Thymus (tissue), 11 donors: ENCODE data around the gene HSPBAP1. TPM values are rescaled to one million over a fixed set of nuclear protein-coding genes. Genes with fewer than 3 reads are reported as not detected.
A peak's percentile ranks its signal among the peaks of the same experiment; 100 is the strongest.
"Not testable (repeated sequence)": the region's sequence is repeated elsewhere in the genome, so short reads cannot be mapped to it uniquely, and the experiment has no call there.

Experiments
- DNase-seq, 9 donors: peaks; one replicate each; pipeline ENCODE4 v3.0.0-alpha.2; 2013; ENCODE audit warnings: low spot score in 9 of 9, low read depth in 6 of 9, missing footprints in 1 of 9
- H3K27ac ChIP-seq, 2 donors: one replicate each; pipeline ENCODE4 v1.5.1; 2013; ENCODE audit warnings: control low read depth in 1 of 2, low read depth in 1 of 2, low read length in 1 of 2, mild to moderate bottlenecking in 1 of 2, moderate library complexity in 1 of 2
- H3K27me3 ChIP-seq, 2 donors: one replicate each; pipeline ENCODE4 v1.5.1; 2013; ENCODE audit warnings: low read length in 1 of 2; ENCODE audit not compliant: control insufficient read depth in 2 of 2, insufficient read depth in 1 of 2
- H3K36me3 ChIP-seq, 2 donors: one replicate each; pipeline ENCODE4 v1.5.1; 2013; ENCODE audit warnings: low read length in 1 of 2, mild to moderate bottlenecking in 1 of 2, moderate library complexity in 1 of 2; ENCODE audit not compliant: control insufficient read depth in 2 of 2, insufficient read depth in 2 of 2
- H3K4me1 ChIP-seq, 2 donors: one replicate each; pipeline ENCODE4 v1.5.1; 2013; ENCODE audit warnings: low read length in 2 of 2; ENCODE audit not compliant: control insufficient read depth in 2 of 2, insufficient read depth in 2 of 2
- H3K4me3 ChIP-seq, 2 donors: one replicate each; pipeline ENCODE4 v1.5.1; 2013; ENCODE audit warnings: low read length in 2 of 2, control low read depth in 1 of 2, mild to moderate bottlenecking in 1 of 2
- H3K9me3 ChIP-seq, 2 donors: one replicate each; pipeline ENCODE4 v1.5.1; 2013; ENCODE audit warnings: low read length in 1 of 2, mild to moderate bottlenecking in 1 of 2; ENCODE audit not compliant: control insufficient read depth in 2 of 2, insufficient read depth in 1 of 2
- WGBS: extraction: QIAGEN DNeasy Blood & Tissue Kit; methylation state at CpG from one replicate; pipeline ENCODE4 v1.1.7; 2013; 5-methylcytosine and 5-hydroxymethylcytosine counted together
- polyA plus RNA-seq: library from polyadenylated mRNA; stranded (reverse); fragments of 200-250 nt; gene quantifications from one replicate; pipeline ENCODE4 v1.2.3, GENCODE V29; 2013
- total RNA-seq: library from RNA; stranded (reverse); fragments of 120-200 nt; gene quantifications from one replicate; pipeline ENCODE4 v1.2.4, GENCODE V29; 2013
- donor health status: healthy.

Gene HSPBAP1
- total and polyA plus RNA-seq, 2 donors = 13.0 to 37.7 TPM

- not testable (repeated sequence) for H3K9me3 ChIP-seq, H3K4me3 ChIP-seq, H3K27ac ChIP-seq, H3K27me3 ChIP-seq, DNase-seq, H3K4me1 ChIP-seq
- H3K36me3 ChIP-seq = peaks cover 16 to 38% of the 10 kb centered on the region in 2 donors
- WGBS = 97% methylated on average over 1 of the region's 1 CpG
Observed at GRCh38 chr3:122710616-122711251, 82.9 kb downstream of the HSPBAP1 start.

GRCh38 chr3:122705379-122705778, 88.3 kb downstream of the HSPBAP1 start:
- DNase-seq = no peak
- WGBS = 97% methylated on average over 1 of the region's 1 CpG
- Histone ChIP-seq H3K27me3 (no peaks in the 10 kb centered on the region), H3K27ac (no peak overlapping the region), H3K9me3 (no peaks in the 10 kb centered on the region), H3K4me1 (no peaks in the 10 kb centered on the region), H3K36me3 (peaks cover 6 to 46% of the 10 kb centered on the region in 2 donors), H3K4me3 (no peak overlapping the region)

- no peak for DNase-seq
- H3K9me3 ChIP-seq = no peaks in the 10 kb centered on the region
- H3K36me3 ChIP-seq = peaks cover 24 to 66% of the 10 kb centered on the region in 2 donors
- H3K4me1 ChIP-seq = no peaks in the 10 kb centered on the region
- no peak overlapping the region for H3K27ac ChIP-seq
- H3K27me3 ChIP-seq = no peaks in the 10 kb centered on the region
- no peak overlapping the region for H3K4me3 ChIP-seq
- 99% methylated on average over 2 of the region's 2 CpGs for WGBS
Observed at GRCh38 chr3:122700193-122700592, 93.4 kb downstream of the HSPBAP1 start.

- DNase-seq = peak in 1 of 9 donors; percentile 20
- Histone ChIP-seq H3K4me3 (no peak overlapping the region), H3K4me1 (no peaks in the 10 kb centered on the region), H3K36me3 (peaks cover 25 to 63% of the 10 kb centered on the region in 2 donors), H3K27ac (peak overlapping the region in 1 of 2 donors; percentile 4), H3K27me3 (no peaks in the 10 kb centered on the region), H3K9me3 (no peaks in the 10 kb centered on the region)
- 93% methylated on average over 2 of the region's 2 CpGs for WGBS
Observed at GRCh38 chr3:122697952-122698620, 95.5 kb downstream of the HSPBAP1 start.

- no peak for DNase-seq
- Histone ChIP-seq H3K4me3 (no peak overlapping the region), H3K27ac (no peak overlapping the region), H3K9me3 (no peaks in the 10 kb centered on the region), H3K27me3 (no peaks in the 10 kb centered on the region), H3K4me1 (no peaks in the 10 kb centered on the region), H3K36me3 (peaks cover 29 to 60% of the 10 kb centered on the region in 2 donors)
Observed at GRCh38 chr3:122695927-122696561, 97.6 kb downstream of the HSPBAP1 start.

GRCh38 chr3:122694966-122695365, 98.7 kb downstream of the HSPBAP1 start:
- Histone ChIP-seq H3K9me3 (no peaks in the 10 kb centered on the region), H3K4me1 (no peaks in the 10 kb centered on the region), H3K4me3 (no peak overlapping the region), H3K27ac (no peak overlapping the region), H3K36me3 (peaks cover 27 to 59% of the 10 kb centered on the region in 2 donors), H3K27me3 (no peaks in the 10 kb centered on the region)
- no peak for DNase-seq
- 80% methylated on average over 7 of the region's 7 CpGs for WGBS

- H3K27me3 ChIP-seq = no peaks in the 10 kb centered on the region
- no peaks in the 10 kb centered on the region for H3K4me1 ChIP-seq
- no peak for DNase-seq
- no peak overlapping the region for H3K4me3 ChIP-seq
- H3K36me3 ChIP-seq = peaks cover 15 to 48% of the 10 kb centered on the region in 2 donors
- no peak overlapping the region for H3K27ac ChIP-seq
- 97% methylated on average over 3 of the region's 3 CpGs for WGBS
- no peaks in the 10 kb centered on the region for H3K9me3 ChIP-seq
Observed at GRCh38 chr3:122692674-122693073, 101.0 kb downstream of the HSPBAP1 start.

GRCh38 chr3:122691195-122691594, 102.4 kb downstream of the HSPBAP1 start:
- WGBS = 97% methylated on average over 4 of the region's 4 CpGs
- Histone ChIP-seq H3K36me3 (peaks cover 21 to 39% of the 10 kb centered on the region in 2 donors), H3K4me1 (no peaks in the 10 kb centered on the region), H3K27me3 (no peaks in the 10 kb centered on the region), H3K4me3 (no peak overlapping the region), H3K27ac (no peak overlapping the region), H3K9me3 (no peaks in the 10 kb centered on the region)
- DNase-seq = no peak

DNA sequence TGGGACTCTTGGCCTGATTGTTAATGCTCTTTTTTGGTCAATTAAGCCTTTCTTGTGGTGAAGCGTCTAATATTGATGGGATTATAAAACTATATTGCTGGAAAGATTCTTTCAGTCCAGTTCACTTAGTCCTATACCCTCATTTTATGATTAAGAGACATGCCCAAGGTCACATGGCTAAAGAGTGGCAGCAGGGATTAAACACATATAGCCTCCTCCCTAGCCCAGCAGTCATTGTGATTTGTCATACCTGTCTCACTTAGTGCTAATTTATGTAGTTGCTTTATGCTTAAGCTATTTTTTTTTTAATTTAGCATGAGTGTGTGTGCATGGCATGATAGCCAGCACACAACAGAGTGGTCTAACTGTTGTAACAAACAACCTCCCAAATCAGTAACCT, 103.5 kb downstream of the HSPBAP1 start:
- no peak for DNase-seq
- Histone ChIP-seq H3K9me3 (no peaks in the 10 kb centered on the region), H3K4me3 (no peak overlapping the region), H3K4me1 (no peaks in the 10 kb centered on the region), H3K27ac (no peak overlapping the region), H3K27me3 (no peaks in the 10 kb centered on the region), H3K36me3 (peaks cover 17 to 33% of the 10 kb centered on the region in 2 donors)
- WGBS = 97% methylated on average over 1 of the region's 1 CpG
